B cell (primary cell): ENCODE results near the gene ZER1. TPM values are rescaled to one million over a fixed set of nuclear protein-coding genes. Genes with fewer than 3 reads are reported as not detected.

Experiments used
- ATAC-seq: fragments of 200-7000 bp; cut with Tn5 transposase; one replicate; pipeline ENCODE4 v1.10.0; 2021; ENCODE audit warnings: low read depth, mild to moderate bottlenecking, moderate number of reproducible peaks, moderate library complexity
- CTCF ChIA-PET: fragments of 350-600 bp; sonication (Branson Sonifier 250); formaldehyde crosslinking; loops from one replicate; lab custom pipeline; 2021; ENCODE audit warnings: antibody characterized with exemption, inconsistent platforms; lab: Charles Lee
- POLR2A ChIA-PET: fragments of 350-600 bp; sonication (Branson Sonifier 250); formaldehyde crosslinking; loops from one replicate; lab custom pipeline; 2021; ENCODE audit warnings: antibody characterized with exemption; lab: Charles Lee
- DNase-seq: peaks from one replicate; pipeline ENCODE4 v3.0.0; 2013
- H2AFZ ChIP-seq: 2 replicates; pipeline ENCODE4 v1.6.1; 2012; ENCODE audit warnings: mild to moderate bottlenecking, low read depth, low read length; ENCODE audit not compliant: insufficient read depth, poor library complexity, severe bottlenecking
- H3K27ac ChIP-seq, 2 donors: 1 replicate in 1 of 2; 2 replicates in 1 of 2; pipeline ENCODE4 v1.5.1; 2012 to 2013; ENCODE audit warnings: low read length in 2 of 2, mild to moderate bottlenecking in 2 of 2, moderate library complexity in 1 of 2
- H3K27me3 ChIP-seq, 4 experiments: fragments of 200-600 bp in 1 of 4; sonication (generic) in 1 of 4; replicated peaks in 1 of 4; 1 replicate in 2 of 4; 2 replicates in 2 of 4; pipeline versions ENCODE4 v1.6.1 to v1.7.0; 2013 to 2016; ENCODE audit warnings: low read length in 3 of 4, mild to moderate bottlenecking in 2 of 4, mixed read lengths in 1 of 4, moderate library complexity in 1 of 4; ENCODE audit not compliant: insufficient read depth in 4 of 4, control insufficient read depth in 3 of 4; ENCODE audit errors: control extremely low read depth in 1 of 4
- H3K36me3 ChIP-seq, 2 experiments: replicated peaks in 1 of 2; 1 replicate in 1 of 2; 2 replicates in 1 of 2; pipeline versions ENCODE4 v1.6.1 to v1.7.1; 2013; ENCODE audit warnings: low read length in 1 of 2; ENCODE audit not compliant: insufficient read depth in 2 of 2, control insufficient read depth in 1 of 2; ENCODE audit errors: control extremely low read depth in 1 of 2, extremely low read depth in 1 of 2
- H3K4me1 ChIP-seq, 2 donors: fragments of 200-600 bp in 1 of 2; sonication (generic) in 1 of 2; 1 replicate in 1 of 2; 2 replicates in 1 of 2; pipeline versions ENCODE4 v1.5.1 to v1.6.1; 2013 to 2017; ENCODE audit warnings: low read length in 2 of 2; ENCODE audit not compliant: control insufficient read depth in 2 of 2, insufficient read depth in 2 of 2
- H3K4me2 ChIP-seq: replicated peaks from 2 replicates; pipeline ENCODE3; 2012; ENCODE audit warnings: mild to moderate bottlenecking, low read depth, low read length; ENCODE audit not compliant: poor library complexity, severe bottlenecking
- H3K4me3 ChIP-seq, 5 experiments: fragments of 200-600 bp in 1 of 5; sonication (generic) in 1 of 5; 1 replicate in 3 of 5; 2 replicates in 2 of 5; pipeline versions ENCODE4 v1.5.1 to v1.7.0; 2011 to 2016; ENCODE audit warnings: low read length in 4 of 5, mild to moderate bottlenecking in 4 of 5, low read depth in 2 of 5, control low read depth in 1 of 5, moderate library complexity in 1 of 5; ENCODE audit not compliant: insufficient read depth in 1 of 5; ENCODE audit errors: control extremely low read depth in 1 of 5, extremely low read depth in 1 of 5
- H3K79me2 ChIP-seq: fragments of 200-600 bp; sonication (generic); one replicate; pipeline ENCODE4 v1.6.0; 2016; ENCODE audit warnings: low read length; ENCODE audit not compliant: control insufficient read depth, insufficient read depth
- H3K9ac ChIP-seq: fragments of 200-600 bp; sonication (generic); 2 replicates; pipeline ENCODE4 v1.6.1; 2017; ENCODE audit warnings: mild to moderate bottlenecking, low read length, moderate library complexity
- H3K9me3 ChIP-seq, 3 donors: one replicate each; pipeline versions ENCODE4 v1.6.1 to v1.7.1; 2013; ENCODE audit warnings: low read length in 2 of 3; ENCODE audit not compliant: control insufficient read depth in 2 of 3, insufficient read depth in 1 of 3; ENCODE audit errors: control extremely low read depth in 1 of 3
- H4K20me1 ChIP-seq: 2 replicates; pipeline ENCODE4 v1.6.0; 2012; ENCODE audit warnings: mild to moderate bottlenecking, low read length; ENCODE audit not compliant: insufficient read depth, control insufficient read depth, poor library complexity, severe bottlenecking
- H3K27ac Mint-ChIP-seq: one replicate; pipeline ENCODE4 v1.8.0; 2021; ENCODE audit warnings: mixed read lengths
- H3K27me3 Mint-ChIP-seq: one replicate; pipeline ENCODE4 v1.8.0; 2021; ENCODE audit warnings: mixed read lengths
- H3K4me1 Mint-ChIP-seq: one replicate; pipeline ENCODE4 v1.8.0; 2021; ENCODE audit warnings: mixed read lengths
- H3K4me3 Mint-ChIP-seq: one replicate; pipeline ENCODE4 v1.8.0; 2021; ENCODE audit warnings: mixed read lengths
- H3K9me3 Mint-ChIP-seq: one replicate; pipeline ENCODE4 v1.8.0; 2022; ENCODE audit warnings: mixed read lengths; ENCODE audit not compliant: insufficient read depth
- CTCF ChIP-seq: fragments of 200-600 bp; IDR thresholded peaks from one replicate; pipeline ENCODE4 v1.8.0; 2022; ENCODE audit warnings: antibody characterized with exemption, mild to moderate bottlenecking
- EZH2 ChIP-seq: IDR thresholded peaks from 2 replicates; pipeline ENCODE4 v1.6.1; 2012; ENCODE audit warnings: borderline replicate concordance, low read depth, mild to moderate bottlenecking, moderate library complexity, low read length; ENCODE audit not compliant: insufficient read depth, poor library complexity, severe bottlenecking
- WGBS: methylation state at CpG from one replicate; pipeline ENCODE4 v1.1.5; 2013; ENCODE audit warnings: missing lambda C conversion rate; ENCODE audit not compliant: insufficient coverage; 5-methylcytosine and 5-hydroxymethylcytosine counted together
- intact Hi-C: fragments of 100-400 bp; cut with micrococcal nuclease; formaldehyde crosslinking; loops from one replicate; pipeline ENCODE4 v1.10.0; 2022
- polyA plus RNA-seq: library from polyadenylated mRNA; depleted of rRNA; stranded (reverse); fragments of >200 nt; gene quantifications from 2 replicates; pipeline ENCODE4 v1.2.3, GENCODE V29; 2012
- total RNA-seq, 2 donors: library from RNA; stranded (reverse); fragments of 120-200 nt in 1 of 2; gene quantifications; 1 replicate in 1 of 2; 2 replicates in 1 of 2; pipeline versions ENCODE4 v1.2.3 to v1.2.4, GENCODE V29; 2013 to 2022

The ZER1 gene
- total and polyA plus RNA-seq, 2 donors (not counting 1 experiment from before 2014, with no cell fraction given) = 26.9 to 42.2 TPM

- ChIA-PET CTCF (no interaction called here), POLR2A (no interaction called here)
- Mint-ChIP-seq H3K9me3 (no peaks in the 10 kb centered on the region), H3K4me1 (peaks cover 9% of the 10 kb centered on the region), H3K4me3 (no peak overlapping the region), H3K27me3 (no peaks in the 10 kb centered on the region), H3K27ac (no peak overlapping the region)
- Histone ChIP-seq H3K4me3 (no peak overlapping the region), H3K9ac (no peak overlapping the region), H2AFZ (no peak overlapping the region), H3K4me1 (peaks cover 5 to 6% of the 10 kb centered on the region in 2 donors), H3K9me3 (no peaks in the 10 kb centered on the region), H4K20me1 (no peaks in the 10 kb centered on the region), H3K79me2 (no peaks in the 10 kb centered on the region), H3K36me3 (peaks cover 0 to 13% of the 10 kb centered on the region in 2 experiments), H3K27me3 (no peaks in the 10 kb centered on the region), H3K27ac (no peak overlapping the region), H3K4me2 (no peak overlapping the region)
- WGBS = 100% methylated on average over 6 of the region's 8 CpGs
- ATAC-seq (no peak), DNase-seq (no peak)
- TF ChIP-seq EZH2 (no peak), CTCF (no peak)
- intact Hi-C loops = no loop called here
Measured at GRCh38 chr9:128718047-128718446, 53.7 kb downstream of the ZER1 start.

GRCh38 chr9:128716581-128717254 is 55.0 kb downstream of the ZER1 start:
- DNase-seq (no peak), ATAC-seq (no peak)
- ChIA-PET POLR2A (interaction anchor here (0.6 kb wide), 1 partner anchor 9 kb away, joined by 6 read pairs; no protein-coding TSS in a partner anchor), CTCF (no interaction called here)
- H3K79me2 ChIP-seq = no peaks in the 10 kb centered on the region
- H3K27me3 ChIP-seq = no peaks in the 10 kb centered on the region
- H3K27me3 Mint-ChIP-seq = no peaks in the 10 kb centered on the region
- H3K36me3 ChIP-seq = peaks cover 0 to 10% of the 10 kb centered on the region in 2 experiments
- 97% methylated on average over 7 of the region's 7 CpGs for WGBS
- no peak overlapping the region for H3K27ac ChIP-seq
- H4K20me1 ChIP-seq = no peaks in the 10 kb centered on the region
- TF ChIP-seq CTCF (no peak), EZH2 (no peak)
- intact Hi-C loops = no loop called here
- H3K4me3 ChIP-seq = no peak overlapping the region
- H3K27ac Mint-ChIP-seq = no peak overlapping the region
- H3K4me3 Mint-ChIP-seq = no peak overlapping the region
- no peaks in the 10 kb centered on the region for H3K4me1 Mint-ChIP-seq
- H3K4me2 ChIP-seq = no peak overlapping the region
- H3K4me1 ChIP-seq = no peaks in the 10 kb centered on the region
- H3K9me3 ChIP-seq = no peaks in the 10 kb centered on the region
- H3K9ac ChIP-seq = no peak overlapping the region
- H3K9me3 Mint-ChIP-seq = no peaks in the 10 kb centered on the region
- no peak overlapping the region for H2AFZ ChIP-seq
